Suprapubic skin (tissue), 4 donors: Measurements from ENCODE around the gene PGP.

Experiments
- CTCF ChIP-seq, 2 donors: fragments of 200-600 bp in 1 of 2; fragments of 450-650 bp in 1 of 2; sonication (generic) in 1 of 2; IDR thresholded peaks; one replicate each; pipeline ENCODE4 v1.5.1; 2016 to 2019; ENCODE audit warnings: antibody characterized with exemption in 2 of 2, mild to moderate bottlenecking in 1 of 2, moderate library complexity in 1 of 2
- POLR2A ChIP-seq, 2 donors: fragments of 450-650 bp; IDR thresholded peaks; one replicate each; pipeline ENCODE4 v1.6.1; 2017; ENCODE audit warnings: antibody characterized with exemption in 2 of 2, mild to moderate bottlenecking in 2 of 2, moderate library complexity in 2 of 2
- POLR2AphosphoS5 ChIP-seq, 3 donors: sonication (generic); formaldehyde crosslinking; IDR thresholded peaks; one replicate each; pipeline ENCODE4 v1.6.1; 2017; ENCODE audit warnings: antibody characterized with exemption in 3 of 3

- TF ChIP-seq CTCF (IDR thresholded peaks at IDR 0.05) (no peak), POLR2AphosphoS5 (IDR thresholded peaks at IDR 0.05) (no peak), POLR2A (IDR thresholded peaks at IDR 0.05) (no peak)
These were observed 18.3 kb downstream of the PGP start, which contains the start of gene CASKIN1 for GRCh38 chr16:2196162-2196980.
